GM23248 (cell line): Measurements from ENCODE around the gene TTC28.

Experiments used
- EZH2 ChIP-seq: fragments of 200-600 bp; sonication (generic); IDR thresholded peaks from 2 replicates; pipeline ENCODE4 v1.6.1; 2018; ENCODE audit warnings: antibody characterized with exemption, mild to moderate bottlenecking; ENCODE audit not compliant: insufficient read depth, poor library complexity, severe bottlenecking
- EZH2phosphoT487 ChIP-seq: fragments of 200-600 bp; sonication (generic); IDR thresholded peaks from 2 replicates; pipeline ENCODE4 v1.6.1; 2018; ENCODE audit warnings: antibody characterized with exemption, moderate library complexity, mild to moderate bottlenecking, low read depth; ENCODE audit not compliant: insufficient read depth

DNA sequence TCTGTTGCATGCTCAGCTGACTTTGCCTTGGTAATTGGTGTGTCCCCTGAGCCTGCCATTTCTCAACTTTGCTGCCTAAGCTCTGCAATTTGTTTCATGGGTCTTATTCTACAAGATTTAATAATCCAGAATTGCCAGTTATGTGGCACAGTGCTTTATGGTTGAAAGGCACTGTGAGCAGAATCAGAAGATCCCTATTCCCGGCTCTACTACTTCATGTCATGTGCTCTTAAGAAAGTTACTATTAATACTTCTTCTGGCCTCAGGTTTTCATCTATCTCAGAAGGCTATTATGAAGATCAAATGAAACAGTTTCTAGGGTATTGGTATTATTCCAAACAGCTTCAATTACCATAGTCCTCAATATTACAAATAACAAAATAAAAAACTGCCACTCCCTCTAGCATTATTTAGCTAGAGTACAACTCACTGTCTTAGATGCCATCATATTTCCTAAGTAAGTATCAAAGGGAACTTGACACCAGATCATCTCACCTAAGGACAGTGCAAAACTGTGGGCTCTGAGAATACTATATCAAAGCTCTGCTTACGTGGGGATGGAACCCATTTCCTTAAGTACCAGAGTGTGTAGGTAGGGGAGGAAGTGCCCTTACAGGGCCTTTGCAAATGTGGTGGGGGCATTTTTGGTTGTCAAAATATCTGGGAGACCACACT is 560.5 kb downstream of the TTC28 start:
- no peak for TF ChIP-seq EZH2
- no peak for TF ChIP-seq EZH2phosphoT487
